GM12801 (cell line): ENCODE data around the gene IL12RB2.

ENCODE experiments used
- TF ChIP-seq, protein P1 (sequence below): IDR thresholded peaks from one replicate; pipeline ENCODE4 v1.5.1; 2011; ENCODE audit warnings: control low read depth; ENCODE audit not compliant: insufficient read length; ENCODE audit errors: extremely low read depth

The IL12RB2 gene

GRCh38 chr1:67314696-67315095 lies 7.0 kb downstream of the IL12RB2 start:
- TF ChIP-seq, protein P1, sequence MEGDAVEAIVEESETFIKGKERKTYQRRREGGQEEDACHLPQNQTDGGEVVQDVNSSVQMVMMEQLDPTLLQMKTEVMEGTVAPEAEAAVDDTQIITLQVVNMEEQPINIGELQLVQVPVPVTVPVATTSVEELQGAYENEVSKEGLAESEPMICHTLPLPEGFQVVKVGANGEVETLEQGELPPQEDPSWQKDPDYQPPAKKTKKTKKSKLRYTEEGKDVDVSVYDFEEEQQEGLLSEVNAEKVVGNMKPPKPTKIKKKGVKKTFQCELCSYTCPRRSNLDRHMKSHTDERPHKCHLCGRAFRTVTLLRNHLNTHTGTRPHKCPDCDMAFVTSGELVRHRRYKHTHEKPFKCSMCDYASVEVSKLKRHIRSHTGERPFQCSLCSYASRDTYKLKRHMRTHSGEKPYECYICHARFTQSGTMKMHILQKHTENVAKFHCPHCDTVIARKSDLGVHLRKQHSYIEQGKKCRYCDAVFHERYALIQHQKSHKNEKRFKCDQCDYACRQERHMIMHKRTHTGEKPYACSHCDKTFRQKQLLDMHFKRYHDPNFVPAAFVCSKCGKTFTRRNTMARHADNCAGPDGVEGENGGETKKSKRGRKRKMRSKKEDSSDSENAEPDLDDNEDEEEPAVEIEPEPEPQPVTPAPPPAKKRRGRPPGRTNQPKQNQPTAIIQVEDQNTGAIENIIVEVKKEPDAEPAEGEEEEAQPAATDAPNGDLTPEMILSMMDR = no peak

DNA sequence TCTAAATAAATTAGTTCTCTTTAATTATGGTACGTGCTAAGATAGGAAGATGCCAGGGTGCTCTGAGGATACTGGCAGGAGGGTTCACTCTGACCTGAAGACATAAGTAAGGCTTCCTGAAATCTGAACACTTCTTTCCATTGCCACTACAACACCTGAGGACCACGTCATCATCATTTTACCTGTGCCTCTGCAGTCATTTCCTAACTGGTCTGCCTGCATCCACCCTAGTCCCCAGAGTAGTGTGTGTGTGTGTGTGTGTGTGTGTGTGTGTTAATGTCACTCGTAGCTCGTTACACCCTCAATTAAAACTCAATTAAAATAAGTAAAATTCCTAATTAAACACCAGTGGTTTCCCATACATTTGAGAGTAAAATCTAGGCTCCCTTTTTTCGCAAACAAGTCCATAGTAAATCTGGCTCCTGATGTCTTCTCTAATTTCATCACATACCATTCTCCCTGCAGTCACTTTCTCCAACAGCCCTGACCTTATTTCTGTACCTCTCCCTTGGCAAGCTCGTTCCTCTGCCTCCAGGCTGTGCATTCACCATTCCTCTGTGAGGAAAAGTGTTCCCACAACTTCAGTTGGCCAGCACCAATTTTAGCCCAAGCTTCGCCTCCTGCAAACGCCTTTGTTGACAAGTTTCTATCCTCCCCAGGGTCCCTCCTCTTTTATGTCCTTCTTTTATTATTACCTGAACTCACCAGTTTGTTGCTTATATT lies 8.7 kb downstream of the IL12RB2 start:
- TF ChIP-seq, protein P1 = no peak

DNA sequence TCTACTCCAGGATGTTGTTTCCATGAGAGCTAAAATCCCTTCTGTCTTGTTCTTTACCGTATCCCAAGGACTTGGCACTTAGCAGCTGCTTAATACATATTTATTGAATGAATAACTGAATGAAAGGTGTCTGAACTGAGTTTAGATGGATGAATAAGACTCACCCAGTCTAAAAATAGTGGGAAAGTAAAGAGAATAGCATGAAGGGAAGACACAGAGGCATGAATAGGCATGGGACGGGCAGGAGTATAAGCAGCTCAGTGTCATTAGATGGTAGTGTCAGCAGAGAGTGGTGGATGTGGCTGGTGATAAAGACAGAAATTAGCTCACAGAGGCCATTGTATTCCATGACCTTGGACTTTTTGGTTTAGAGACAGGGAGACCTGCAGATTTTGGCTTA lies 9.2 kb downstream of the IL12RB2 start:
- TF ChIP-seq, protein P1 = no peak

- TF ChIP-seq, protein P1 = no peak
These were observed 10.1 kb downstream of the IL12RB2 start for GRCh38 chr1:67317803-67318202.

DNA sequence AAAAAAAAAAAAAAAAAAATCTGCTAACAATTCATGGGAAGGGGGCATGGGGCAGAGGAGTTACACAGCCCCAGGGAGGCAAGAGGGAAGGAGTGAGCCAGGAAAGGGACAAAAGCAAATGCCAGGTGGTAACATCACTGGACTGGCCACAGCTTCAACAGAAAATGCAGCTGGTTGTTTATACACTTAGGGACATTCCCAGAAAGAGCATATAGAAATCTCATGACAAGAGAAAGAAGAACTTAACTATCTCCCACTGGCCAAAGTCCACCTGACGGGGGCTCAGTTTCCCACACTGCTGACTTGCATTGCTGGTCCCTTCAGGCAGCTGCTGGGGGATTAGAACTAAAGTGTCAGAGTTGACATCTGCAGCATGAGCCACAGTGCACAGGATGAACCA lies 14.8 kb downstream of the IL12RB2 start:
- TF ChIP-seq, protein P1 = no peak

DNA sequence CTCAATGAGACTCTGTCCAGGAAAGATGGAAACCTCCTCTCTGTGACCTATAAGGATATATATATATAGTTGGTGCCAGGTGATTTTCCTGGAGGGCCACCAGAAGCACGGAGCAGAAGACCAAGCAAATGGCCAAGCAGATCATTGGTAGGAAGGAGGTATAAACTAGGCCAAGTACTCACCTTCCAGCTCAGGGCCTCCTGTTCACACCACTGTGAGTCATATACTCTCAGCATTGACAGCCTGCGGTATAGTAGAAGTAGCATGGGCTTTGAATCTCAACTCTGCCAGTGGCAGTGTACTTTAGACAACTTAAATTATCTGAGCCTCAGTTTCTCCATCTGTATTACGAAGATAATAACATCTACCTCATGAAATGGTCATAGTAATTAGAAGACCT lies 15.4 kb downstream of the IL12RB2 start:
- TF ChIP-seq, protein P1 = no peak

- TF ChIP-seq, protein P1 = no peak
These were observed 16.4 kb downstream of the IL12RB2 start for GRCh38 chr1:67324068-67324467.
